ENCODE results near the gene SPRR2F.

DNA sequence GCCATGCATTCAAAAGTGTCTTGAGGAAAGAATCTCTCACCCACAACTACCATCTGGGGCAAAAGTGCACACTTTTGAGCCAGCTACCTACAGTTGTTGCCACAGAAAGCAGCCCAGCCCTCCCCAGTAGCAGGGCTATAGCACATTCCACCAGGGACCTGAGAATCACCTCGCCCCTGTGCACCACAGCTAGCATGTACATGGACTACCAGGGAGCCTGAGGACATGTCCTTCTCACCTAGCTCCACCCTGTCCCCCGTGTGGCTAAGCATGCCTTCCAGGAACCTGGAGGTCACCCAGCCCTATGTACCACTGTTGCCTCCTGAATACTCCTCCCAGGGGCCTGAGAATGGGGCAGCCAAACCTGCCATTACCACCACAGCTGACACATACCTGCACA is 20.4 kb upstream of the SPRR2F start:
- TF ChIP-seq CTCF (IDR thresholded peaks at IDR 0.05; ENCODE audit: insufficient read depth, low read depth, low read length), result no peak
- TF ChIP-seq EZH2 (IDR thresholded peaks at IDR 0.05; ENCODE audit: insufficient read depth, low read length), result no peak

All from astrocyte (in vitro differentiated cells and primary cell).